Dendritic cell treated with granulocyte-macrophage colony-stimulating factor and Interleukin-4, amounts not matched to agents 40 ng/mL and 50 ng/mL, for 4 days (primary cell): ENCODE results near the gene IL20RB.
"Not testable (repeated sequence)": the region's sequence is repeated elsewhere in the genome, so short reads cannot be mapped to it uniquely, and the experiment has no call there.

ENCODE experiments used
- H3K27ac Mint-ChIP-seq: one replicate; pipeline ENCODE4 v1.8.0; 2022; ENCODE audit warnings: mild to moderate bottlenecking, mixed read lengths
- H3K27me3 Mint-ChIP-seq: one replicate; pipeline ENCODE4 v1.8.0; 2022; ENCODE audit warnings: mild to moderate bottlenecking, mixed read lengths
- H3K36me3 Mint-ChIP-seq: one replicate; pipeline ENCODE4 v1.8.0; 2022; ENCODE audit warnings: low read depth, mixed read lengths
- H3K4me1 Mint-ChIP-seq: one replicate; pipeline ENCODE4 v1.8.0; 2022; ENCODE audit warnings: low read depth, mixed read lengths
- H3K4me3 Mint-ChIP-seq: one replicate; pipeline ENCODE4 v1.8.0; 2022; ENCODE audit warnings: mild to moderate bottlenecking, moderate library complexity, mixed read lengths
- H3K9me3 Mint-ChIP-seq: one replicate; pipeline ENCODE4 v1.8.0; 2022; ENCODE audit warnings: mixed read lengths
- intact Hi-C: fragments of 100-400 bp; cut with micrococcal nuclease; formaldehyde crosslinking; loops from one replicate; pipeline ENCODE4 v1.15.0; 2022

The IL20RB gene

DNA sequence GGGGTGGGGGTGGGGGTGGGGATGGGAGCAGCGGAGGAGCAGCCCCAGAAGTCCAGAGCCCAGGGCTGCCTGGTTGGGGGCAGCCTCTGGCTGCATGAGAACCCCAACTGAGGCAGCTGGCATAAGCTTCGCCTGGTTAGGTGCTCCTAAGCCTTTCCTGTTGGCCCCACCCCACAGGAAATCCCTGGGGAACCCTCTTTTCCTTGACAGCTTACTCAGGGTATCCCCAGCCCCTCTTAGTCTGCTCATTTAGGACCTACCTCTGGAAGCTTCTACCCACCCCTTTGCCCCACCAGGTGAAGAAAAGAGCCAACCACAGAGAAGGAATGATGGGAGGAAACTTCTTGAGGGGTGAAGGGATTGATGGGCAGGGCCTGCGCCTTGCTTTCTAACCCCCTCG, 53.4 kb downstream of the IL20RB start:
- Mint-ChIP-seq H3K4me1 (peaks cover 13% of the 10 kb centered on the region), H3K27me3 (peaks cover 2% of the 10 kb centered on the region), H3K9me3 (no peaks in the 10 kb centered on the region), H3K36me3 (peaks cover 8% of the 10 kb centered on the region), H3K27ac (no peak overlapping the region), H3K4me3 (no peak overlapping the region)
- intact Hi-C loops, result loop anchor here (5.0 to 10.0 kb wide), 2 partner anchors 59 to 466 kb away; no protein-coding TSS in a partner anchor

DNA sequence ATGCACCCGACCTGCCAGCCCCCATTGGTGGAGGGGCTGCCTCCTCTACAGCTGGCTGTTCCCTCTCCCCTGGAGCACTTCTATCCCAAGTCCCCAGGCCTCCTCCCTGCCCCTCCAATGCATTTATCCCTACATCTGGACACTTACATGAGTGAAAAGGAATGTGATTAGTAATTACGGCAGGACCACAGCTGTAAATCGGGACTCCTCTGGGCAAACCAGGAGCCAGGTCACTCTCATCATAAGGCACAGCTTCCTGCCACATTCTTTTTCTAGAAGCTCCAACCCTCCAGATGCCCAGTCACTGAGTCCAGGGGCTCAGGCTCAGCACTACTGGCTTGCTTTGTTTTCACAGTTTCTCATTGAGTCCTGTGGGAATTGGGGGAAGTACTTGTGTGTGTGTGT, 54.3 kb downstream of the IL20RB start:
- H3K27me3 Mint-ChIP-seq, result peaks cover 2% of the 10 kb centered on the region
- peaks cover 13% of the 10 kb centered on the region for H3K4me1 Mint-ChIP-seq
- H3K9me3 Mint-ChIP-seq, result no peaks in the 10 kb centered on the region
- H3K27ac Mint-ChIP-seq, result no peak overlapping the region
- peaks cover 8% of the 10 kb centered on the region for H3K36me3 Mint-ChIP-seq
- H3K4me3 Mint-ChIP-seq, result no peak overlapping the region
- intact Hi-C loops, result loop anchor here (2.0 to 10.0 kb wide), 3 partner anchors 60 to 621 kb away; no protein-coding TSS in a partner anchor

DNA sequence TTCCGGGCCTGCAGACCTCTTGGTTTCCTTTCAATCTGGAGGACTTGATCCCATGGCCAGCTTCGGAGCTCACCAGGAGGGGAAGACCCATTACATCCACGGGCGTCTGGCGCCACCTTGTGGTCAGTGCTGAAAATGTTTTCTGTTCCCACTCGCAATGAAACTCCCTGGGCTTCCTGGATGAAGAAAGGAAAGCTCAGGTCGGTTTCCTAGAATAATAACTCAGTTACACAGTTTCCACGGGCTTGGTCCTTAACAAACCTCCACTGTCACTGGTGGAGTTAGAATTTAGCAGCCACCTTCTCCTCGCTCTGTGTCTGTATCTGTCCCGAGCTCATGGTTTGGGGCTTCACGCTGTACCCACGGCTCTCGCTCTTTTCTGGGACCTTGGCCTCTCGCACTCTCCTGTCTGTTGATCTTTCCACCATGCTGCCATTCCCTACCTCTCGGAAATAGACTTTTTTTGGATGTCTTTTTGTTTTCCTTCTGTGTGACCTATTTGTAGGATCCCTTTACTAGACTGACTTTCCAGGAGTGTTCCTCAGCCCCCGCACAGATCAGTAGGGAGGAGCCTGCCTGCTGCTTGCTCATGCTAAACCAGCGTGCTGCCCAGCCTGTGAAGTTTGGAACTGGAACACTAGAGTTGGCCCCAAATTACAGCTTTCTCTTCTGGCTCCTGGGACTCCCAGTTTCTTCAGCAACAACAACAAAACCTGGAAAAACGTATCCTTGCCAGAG, 56.3 kb downstream of the IL20RB start:
- intact Hi-C loops, result loop anchor here (1.0 to 10.0 kb wide), 5 partner anchors 62 to 939 kb away; no protein-coding TSS in a partner anchor
- Mint-ChIP-seq H3K4me1 (peaks cover 13% of the 10 kb centered on the region), H3K27ac (peak overlapping the region; percentile 65), H3K4me3 (peak overlapping the region; percentile 77), H3K9me3 (no peaks in the 10 kb centered on the region), H3K27me3 (peaks cover 2% of the 10 kb centered on the region), H3K36me3 (peaks cover 8% of the 10 kb centered on the region)

DNA sequence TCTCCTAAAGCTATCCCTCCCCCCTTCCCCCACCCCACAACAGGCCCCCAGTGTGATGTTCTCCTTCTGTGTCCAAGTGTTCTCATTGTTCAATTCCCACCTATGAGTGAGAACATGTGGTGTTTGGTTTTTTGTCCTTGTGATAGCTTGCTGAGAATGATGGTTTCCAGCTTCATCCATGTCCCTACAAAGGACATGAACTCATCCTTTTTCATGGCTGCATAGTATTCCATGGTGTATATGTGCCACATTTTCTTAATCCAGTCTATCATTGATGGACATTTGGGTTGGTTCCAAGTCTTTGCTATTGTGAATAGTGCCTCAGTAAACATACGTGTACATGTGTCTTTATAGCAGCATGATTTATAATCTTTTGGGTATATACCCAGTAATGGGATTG, 59.5 kb downstream of the IL20RB start:
- intact Hi-C loops, result loop anchor here (10.0 kb wide), 1 partner anchor 473 kb away; no protein-coding TSS in a partner anchor
- H3K27me3 Mint-ChIP-seq, H3K27ac Mint-ChIP-seq, H3K36me3 Mint-ChIP-seq, H3K4me3 Mint-ChIP-seq, H3K9me3 Mint-ChIP-seq: not testable (repeated sequence)
- H3K4me1 Mint-ChIP-seq, result peaks cover 13% of the 10 kb centered on the region

DNA sequence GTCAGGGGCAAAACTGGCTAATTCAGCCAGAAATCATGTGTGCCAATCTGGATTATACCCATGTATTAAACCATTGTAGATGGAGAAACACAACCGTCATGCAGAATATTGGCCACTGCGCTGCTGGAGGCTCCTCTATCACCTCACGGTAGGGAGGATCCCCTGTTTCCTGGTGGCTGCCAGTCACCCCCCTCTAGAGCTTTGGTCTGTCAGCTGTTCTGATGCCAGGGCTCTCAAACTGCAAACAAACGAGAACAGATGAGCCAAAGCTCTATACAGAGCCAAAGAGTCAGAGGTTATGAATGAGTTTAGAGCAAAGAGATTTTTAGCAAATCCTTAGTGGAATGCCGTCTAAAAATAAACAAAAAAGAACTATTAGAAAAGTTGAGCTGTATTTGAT, 62.5 kb downstream of the IL20RB start:
- Mint-ChIP-seq H3K27me3 (no peaks in the 10 kb centered on the region), H3K9me3 (no peaks in the 10 kb centered on the region), H3K4me1 (peaks cover 14% of the 10 kb centered on the region), H3K27ac (no peak overlapping the region), H3K4me3 (no peak overlapping the region), H3K36me3 (no peaks in the 10 kb centered on the region)
- intact Hi-C loops, result no loop called here

DNA sequence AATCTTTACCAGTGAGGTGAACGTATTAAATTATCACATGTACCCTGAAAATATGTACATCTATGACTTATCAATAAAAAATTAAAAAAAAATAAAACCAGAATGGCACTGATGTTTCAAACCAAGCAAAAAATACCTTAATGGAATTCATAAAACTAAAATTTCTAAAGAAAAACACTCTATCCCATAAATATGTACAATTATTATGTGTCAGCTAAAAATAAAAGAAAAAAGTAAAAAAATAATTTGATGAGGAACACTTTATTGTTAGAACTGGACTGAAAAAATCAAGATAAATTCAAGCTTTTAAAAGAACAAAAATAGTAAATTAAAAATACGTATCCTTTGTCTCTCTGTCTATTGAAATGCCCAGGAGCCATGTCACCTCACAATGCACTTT, 63.1 kb downstream of the IL20RB start:
- Mint-ChIP-seq H3K27me3 (no peaks in the 10 kb centered on the region), H3K27ac (no peak overlapping the region), H3K9me3 (no peaks in the 10 kb centered on the region), H3K4me3 (no peak overlapping the region), H3K4me1 (peaks cover 14% of the 10 kb centered on the region), H3K36me3 (no peaks in the 10 kb centered on the region)
- intact Hi-C loops, result no loop called here

DNA sequence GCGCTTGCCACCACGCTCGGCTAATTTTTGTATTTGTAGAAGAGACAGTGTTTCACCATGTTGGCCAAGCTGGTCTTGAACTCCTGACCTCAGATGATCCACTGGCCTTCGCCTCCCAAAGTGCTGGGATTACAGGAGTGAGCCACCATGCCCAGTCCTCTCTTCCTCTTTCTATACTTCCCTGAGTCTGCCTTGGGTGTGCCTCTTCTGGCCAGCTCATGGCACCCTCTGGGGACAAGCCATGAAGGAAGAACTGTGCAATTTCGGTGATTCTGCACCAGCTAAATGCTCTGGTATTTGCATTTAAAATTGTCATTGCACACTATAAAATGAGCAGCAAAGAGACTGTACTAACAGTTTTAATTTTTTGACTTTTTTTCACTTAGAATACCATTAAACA, 66.6 kb downstream of the IL20RB start:
- no peak overlapping the region for H3K27ac Mint-ChIP-seq

DNA sequence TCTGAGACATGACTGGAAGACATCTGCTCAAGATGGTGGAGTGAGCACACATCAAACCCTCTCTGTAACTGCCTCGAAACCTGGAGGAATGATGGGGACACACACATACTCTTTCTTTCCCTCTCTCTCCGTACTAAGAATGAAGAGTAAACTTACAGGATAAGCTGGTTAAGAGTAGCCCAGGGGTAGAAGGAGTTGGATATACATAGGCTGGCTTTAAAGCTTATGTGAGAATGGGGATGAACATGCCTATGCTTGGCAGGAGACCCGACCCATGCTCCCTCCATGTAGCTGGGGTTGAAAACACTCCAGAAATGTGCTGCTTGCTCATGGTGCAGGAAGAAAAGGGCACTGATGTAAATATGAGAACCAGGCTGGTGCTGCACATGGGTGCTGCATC, 68.9 kb downstream of the IL20RB start:
- Mint-ChIP-seq H3K27me3 (peaks cover 8% of the 10 kb centered on the region), H3K36me3 (no peaks in the 10 kb centered on the region), H3K27ac (no peak overlapping the region), H3K4me3 (no peak overlapping the region), H3K4me1 (peaks cover 14% of the 10 kb centered on the region), H3K9me3 (no peaks in the 10 kb centered on the region)
- intact Hi-C loops, result no loop called here

More for the DNA sequence above, 66.6 kb downstream of the IL20RB start:
- no peaks in the 10 kb centered on the region for H3K36me3 Mint-ChIP-seq
- no peak overlapping the region for H3K4me3 Mint-ChIP-seq
- H3K9me3 Mint-ChIP-seq, result no peaks in the 10 kb centered on the region
- intact Hi-C loops, result no loop called here
- no peaks in the 10 kb centered on the region for H3K27me3 Mint-ChIP-seq
- peaks cover 14% of the 10 kb centered on the region for H3K4me1 Mint-ChIP-seq

DNA sequence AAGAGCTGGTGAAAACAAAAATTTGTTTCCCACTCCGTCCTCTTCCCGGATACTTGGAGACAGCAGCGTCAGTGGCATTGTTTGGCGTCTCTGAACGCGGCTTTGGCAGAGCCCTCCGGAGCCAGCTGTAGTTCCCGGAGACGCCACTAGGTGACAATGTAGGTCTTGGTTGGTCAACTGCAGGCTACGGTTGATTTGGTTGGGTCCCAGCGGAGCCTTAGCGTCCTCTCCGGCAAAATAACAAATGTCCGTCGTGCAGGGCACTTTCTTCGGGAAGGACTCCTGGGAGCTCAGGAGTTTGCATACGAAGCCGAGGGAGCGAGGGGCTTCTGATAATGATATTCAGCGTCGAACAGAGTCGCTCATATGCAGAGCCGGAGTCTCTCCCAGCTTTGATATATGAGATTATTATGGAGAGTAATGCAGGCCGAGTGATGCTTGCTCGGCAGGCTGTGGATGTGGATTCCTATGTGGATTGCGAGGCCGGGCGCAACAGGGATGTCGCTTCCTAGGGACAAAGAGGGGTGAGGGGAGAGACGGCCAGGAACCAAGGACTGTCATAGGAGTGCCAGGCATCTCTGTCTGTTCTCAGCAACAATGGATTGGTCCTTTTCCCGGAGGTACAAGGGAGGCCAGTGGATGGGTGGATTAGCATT, 74.8 kb downstream of the IL20RB start:
- Mint-ChIP-seq H3K9me3 (no peaks in the 10 kb centered on the region), H3K4me3 (peak overlapping the region; percentile 55), H3K27me3 (peaks cover 25% of the 10 kb centered on the region), H3K27ac (no peak overlapping the region), H3K4me1 (peaks cover 9% of the 10 kb centered on the region), H3K36me3 (no peaks in the 10 kb centered on the region)
- intact Hi-C loops, result loop anchor here (5.0 kb wide), 1 partner anchor 940 kb away; no protein-coding TSS in a partner anchor

DNA sequence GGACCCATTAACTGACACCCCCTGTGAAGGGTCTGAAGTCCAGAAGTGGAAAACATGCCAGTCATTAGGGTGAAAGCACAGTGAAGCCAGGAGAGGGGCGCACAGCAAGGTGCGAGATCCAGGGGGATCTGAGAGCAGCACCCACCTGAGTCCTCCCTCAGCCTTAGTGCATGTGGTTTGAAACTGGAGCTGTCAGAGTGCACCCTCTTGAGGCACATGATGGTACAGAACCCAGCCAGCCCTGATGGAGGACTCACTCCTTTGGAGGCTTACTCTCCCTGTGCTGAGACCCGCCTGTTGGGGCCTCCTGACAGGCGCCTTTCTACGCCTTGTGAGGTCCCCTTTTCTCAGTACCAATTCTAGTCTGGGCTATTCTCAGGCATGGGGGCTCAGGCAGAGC, 77.8 kb downstream of the IL20RB start:
- Mint-ChIP-seq H3K4me3 (no peak overlapping the region), H3K27ac (no peak overlapping the region), H3K9me3 (no peaks in the 10 kb centered on the region), H3K27me3 (peaks cover 23% of the 10 kb centered on the region), H3K36me3 (no peaks in the 10 kb centered on the region), H3K4me1 (peaks cover 9% of the 10 kb centered on the region)
- intact Hi-C loops, result no loop called here

DNA sequence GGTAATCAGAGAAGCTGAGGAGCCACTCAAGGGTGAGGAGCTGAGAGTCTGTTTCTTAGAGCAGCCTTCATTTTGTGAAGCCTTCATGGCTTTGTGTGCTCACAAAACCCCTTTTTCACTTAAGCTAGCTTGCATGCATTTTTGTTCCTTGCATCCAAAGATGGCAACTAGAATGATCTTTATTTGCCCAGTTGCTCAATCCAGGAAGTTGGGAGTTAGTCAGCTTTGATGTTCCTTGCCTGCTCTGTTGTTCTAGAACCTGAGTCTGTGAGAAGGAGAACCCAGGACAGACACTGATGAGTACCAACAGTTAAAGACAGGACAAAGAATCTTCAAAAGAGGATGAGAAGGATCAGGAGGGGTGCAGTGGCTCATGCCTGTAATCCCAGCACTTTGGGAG, 81.8 kb downstream of the IL20RB start:
- Mint-ChIP-seq H3K4me3 (no peak overlapping the region), H3K36me3 (no peaks in the 10 kb centered on the region), H3K9me3 (no peaks in the 10 kb centered on the region), H3K4me1 (no peaks in the 10 kb centered on the region), H3K27me3 (no peaks in the 10 kb centered on the region), H3K27ac (no peak overlapping the region)
- intact Hi-C loops, result no loop called here

DNA sequence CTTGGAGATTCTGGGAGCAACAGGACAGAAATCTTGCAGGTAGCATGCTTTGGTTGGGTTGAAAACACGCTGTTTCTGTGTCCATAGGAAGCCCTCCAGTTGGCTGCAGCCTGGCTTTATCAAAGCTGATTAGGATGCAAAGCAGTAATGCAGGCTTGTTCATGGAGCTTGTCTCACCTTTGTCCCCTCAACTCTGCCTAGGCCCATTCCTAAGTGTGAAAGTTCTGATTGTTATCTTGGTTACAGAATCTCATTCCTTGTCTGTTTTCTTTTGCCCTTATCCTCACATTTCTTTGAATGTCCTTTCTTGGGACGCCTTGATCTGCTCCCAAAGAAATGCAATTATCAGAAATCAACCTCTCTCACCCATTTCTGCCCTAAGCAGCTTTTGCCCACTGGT, 83.5 kb downstream of the IL20RB start:
- intact Hi-C loops, result no loop called here
- Mint-ChIP-seq H3K27ac (no peak overlapping the region), H3K36me3 (no peaks in the 10 kb centered on the region), H3K9me3 (no peaks in the 10 kb centered on the region), H3K4me1 (no peaks in the 10 kb centered on the region), H3K27me3 (no peaks in the 10 kb centered on the region), H3K4me3 (no peak overlapping the region)

DNA sequence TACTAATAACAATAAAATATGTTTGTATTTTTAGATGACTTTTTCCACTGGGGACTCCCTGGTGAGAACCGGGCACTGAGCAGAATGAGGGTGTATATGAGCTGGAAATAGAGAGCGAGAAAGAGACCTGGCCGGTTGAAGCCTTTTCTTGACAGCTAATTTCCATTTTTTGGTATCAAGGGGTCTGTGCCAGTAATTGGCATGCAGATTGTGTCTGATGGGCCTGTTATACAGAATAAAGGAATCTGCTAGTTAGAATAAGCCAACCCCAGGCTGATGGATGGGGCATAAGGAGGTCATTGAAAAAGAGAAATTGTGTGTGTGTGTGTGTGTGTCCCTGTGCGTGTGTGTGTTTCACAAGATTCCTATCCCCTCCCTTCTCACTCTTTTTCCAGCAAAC, 83.9 kb downstream of the IL20RB start:
- intact Hi-C loops, result no loop called here
- Mint-ChIP-seq H3K4me1 (no peaks in the 10 kb centered on the region), H3K27me3 (no peaks in the 10 kb centered on the region), H3K9me3 (no peaks in the 10 kb centered on the region), H3K27ac (no peak overlapping the region), H3K4me3 (no peak overlapping the region), H3K36me3 (no peaks in the 10 kb centered on the region)

DNA sequence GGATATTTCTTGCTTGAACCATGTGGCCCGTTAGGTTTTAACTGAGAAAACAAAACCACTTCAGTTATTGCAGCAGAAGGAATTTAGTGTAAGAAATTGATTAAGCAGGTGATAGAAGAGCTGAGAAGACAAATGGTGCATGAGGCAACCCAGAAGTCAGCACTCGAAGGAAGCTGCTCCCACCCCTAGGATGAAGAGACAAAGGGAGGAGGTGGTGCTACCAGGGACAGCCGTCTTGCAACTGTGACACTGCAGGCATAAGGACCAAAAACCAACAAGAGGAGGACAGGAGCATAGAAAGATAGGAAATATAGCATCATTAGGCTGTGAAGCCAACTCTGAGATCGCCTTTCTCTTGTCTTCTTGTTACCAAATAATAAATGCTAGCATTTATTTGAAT, 89.0 kb downstream of the IL20RB start:
- Mint-ChIP-seq H3K4me3 (no peak overlapping the region), H3K27ac (no peak overlapping the region), H3K4me1 (no peaks in the 10 kb centered on the region), H3K9me3 (no peaks in the 10 kb centered on the region), H3K27me3 (no peaks in the 10 kb centered on the region), H3K36me3 (no peaks in the 10 kb centered on the region)
- intact Hi-C loops, result no loop called here
